A549 (cell line): ENCODE data around the gene AHI1. TPM values are rescaled to one million over a fixed set of nuclear protein-coding genes. Genes with fewer than 3 reads are reported as not detected.

ENCODE experiments used
- ATAC-seq, 2 experiments: fragments of 200-7000 bp in 1 of 2; fragments of >200 bp in 1 of 2; cut with Nextera tagmentation in 1 of 2; cut with Tn5 transposase in 1 of 2; 3 replicates each; pipeline versions ENCODE4 v1.8.0 to v1.9.1; 2018 to 2020; ENCODE audit warnings: mild to moderate bottlenecking in 1 of 2, moderate library complexity in 1 of 2
- CTCF ChIA-PET: fragments of 300-600 bp; sonication (Branson Sonifier 250); formaldehyde crosslinking; extraction: SDS; loops from one replicate; lab custom pipeline; 2021; ENCODE audit warnings: antibody characterized with exemption, inconsistent platforms; lab: Yijun Ruan, JAX
- POLR2A ChIA-PET: fragments of 350-600 bp; formaldehyde crosslinking; extraction: SDS; loops from one replicate; lab custom pipeline; 2021; ENCODE audit warnings: antibody characterized with exemption, inconsistent platforms; lab: Yijun Ruan, JAX
- DNase-seq, 2 experiments: peaks; one replicate each; pipeline versions ENCODE4 v3.0.0 to v3.0.0-alpha.2; 2011 to 2016; ENCODE audit warnings: low read depth in 1 of 2, low spot score in 1 of 2
- FAIRE-seq: peaks from 2 replicates; lab custom pipeline; 2011; peaks lifted over from hg19 to GRCh38; lab: Jason Lieb, UNC
- H3K27ac ChIP-seq, 2 experiments: fragments of >200 bp; sonication (Bioruptor Twin); formaldehyde crosslinking; 3 replicates each; pipeline ENCODE4 v1.5.1; 2016 to 2017
- H3K4me1 ChIP-seq: fragments of >200 bp; sonication (Bioruptor Twin); formaldehyde crosslinking; 3 replicates; pipeline ENCODE4 v1.6.1; 2016
- H3K4me2 ChIP-seq: fragments of >200 bp; sonication (Bioruptor Twin); formaldehyde crosslinking; 3 replicates; pipeline ENCODE4 v1.6.1; 2016
- H3K4me3 ChIP-seq: fragments of >200 bp; sonication (Bioruptor Twin); formaldehyde crosslinking; 3 replicates; pipeline ENCODE4 v1.5.1; 2016
- H3K9me3 ChIP-seq: fragments of >200 bp; sonication (Bioruptor Twin); formaldehyde crosslinking; 3 replicates; pipeline ENCODE4 v1.6.1; 2016
- ATOH8 ChIP-seq: fragments of 250-450 bp; sonication (Bioruptor Pico); IDR thresholded peaks from 2 replicates; pipeline ENCODE4 v1.5.0; 2020; ENCODE audit warnings: low read depth, mild to moderate bottlenecking, moderate library complexity
- BCL3 ChIP-seq: fragments of >200 bp; sonication (Bioruptor Twin); formaldehyde crosslinking; IDR thresholded peaks from 3 replicates; pipeline ENCODE4 v1.6.1; 2016
- CBX8 ChIP-seq: fragments of 200-600 bp; sonication (generic); IDR thresholded peaks from 2 replicates; pipeline ENCODE4 v1.6.1; 2016
- CEBPB ChIP-seq, 2 experiments: fragments of >200 bp in 1 of 2; sonication (Bioruptor Twin) in 1 of 2; formaldehyde crosslinking in 1 of 2; IDR thresholded peaks; 2 replicates each; pipeline ENCODE4 v1.6.1; 2012 to 2016
- CTCF ChIP-seq: fragments of >200 bp; sonication (Bioruptor Twin); formaldehyde crosslinking; IDR thresholded peaks from 3 replicates; pipeline ENCODE4 v1.5.1; 2016
- EHF ChIP-seq: fragments of 250-450 bp; sonication (Bioruptor Pico); IDR thresholded peaks from 2 replicates; pipeline ENCODE4 v1.5.0; 2020; ENCODE audit warnings: mild to moderate bottlenecking
- ELK1 ChIP-seq: fragments of 150-350 bp; IDR thresholded peaks from 2 replicates; pipeline ENCODE4 v1.6.1; 2014; ENCODE audit warnings: low read depth, mild to moderate bottlenecking, low read length
- ESRRA ChIP-seq: fragments of 150-350 bp; IDR thresholded peaks from 2 replicates; pipeline ENCODE4 v1.6.1; 2014; ENCODE audit warnings: mild to moderate bottlenecking, low read length, borderline replicate concordance
- FOSB ChIP-seq: fragments of 250-450 bp; sonication (Bioruptor Pico); IDR thresholded peaks from 2 replicates; pipeline ENCODE4 v1.5.0; 2020; ENCODE audit warnings: mild to moderate bottlenecking, moderate library complexity
- FOXS1 ChIP-seq: fragments of 250-450 bp; sonication (Bioruptor Pico); IDR thresholded peaks from 2 replicates; pipeline ENCODE4 v1.5.0; 2020; ENCODE audit warnings: mild to moderate bottlenecking, moderate library complexity
- GATA3 ChIP-seq: IDR thresholded peaks from 2 replicates; pipeline ENCODE4 v1.6.1; 2012; ENCODE audit warnings: borderline replicate concordance
- JUN ChIP-seq, 2 experiments: fragments of >200 bp; sonication (Bioruptor Twin); formaldehyde crosslinking; IDR thresholded peaks; 2 replicates in 1 of 2; 3 replicates in 1 of 2; pipeline ENCODE4 v1.6.1; 2016 to 2017
- KDM1A ChIP-seq: fragments of 200-600 bp; sonication (generic); IDR thresholded peaks from 2 replicates; pipeline ENCODE4 v1.6.1; 2016; ENCODE audit warnings: low read depth, mild to moderate bottlenecking
- MAFK ChIP-seq: fragments of 450-650 bp; IDR thresholded peaks from 2 replicates; pipeline ENCODE4 v1.6.1; 2014; ENCODE audit not compliant: partially characterized antibody
- MAX ChIP-seq: IDR thresholded peaks from 2 replicates; pipeline ENCODE4 v1.6.1; 2012
- MYC ChIP-seq: IDR thresholded peaks from 2 replicates; pipeline ENCODE4 v1.6.1; 2012; ENCODE audit warnings: mild to moderate bottlenecking, inconsistent platforms, low read length, improper control_type of control experiment, borderline replicate concordance
- NPAS2 ChIP-seq: fragments of 250-450 bp; sonication (Bioruptor Pico); IDR thresholded peaks from 2 replicates; pipeline ENCODE4 v1.8.0; 2022; ENCODE audit warnings: mild to moderate bottlenecking, moderate library complexity, borderline replicate concordance
- PBX3 ChIP-seq: IDR thresholded peaks from 2 replicates; pipeline ENCODE4 v1.6.1; 2012
- POLR2A ChIP-seq: IDR thresholded peaks from 2 replicates; pipeline ENCODE4 v1.6.1; 2012; ENCODE audit warnings: mild to moderate bottlenecking, low read length
- RARB ChIP-seq: fragments of 250-450 bp; sonication (Bioruptor Pico); IDR thresholded peaks from 2 replicates; pipeline ENCODE4 v1.8.0; 2021; ENCODE audit warnings: mild to moderate bottlenecking, moderate library complexity
- RNF2 ChIP-seq: fragments of 200-600 bp; sonication (generic); IDR thresholded peaks from 2 replicates; pipeline ENCODE4 v1.6.1; 2016; ENCODE audit warnings: low read depth, mild to moderate bottlenecking, antibody characterized with exemption, moderate library complexity, borderline replicate concordance
- SMC3 ChIP-seq: fragments of >200 bp; sonication (Bioruptor Twin); formaldehyde crosslinking; IDR thresholded peaks from 3 replicates; pipeline ENCODE4 v1.6.1; 2018; ENCODE audit warnings: inconsistent platforms
- TFCP2L1 ChIP-seq: fragments of 250-450 bp; sonication (Bioruptor Pico); IDR thresholded peaks from 2 replicates; pipeline ENCODE4 v1.5.0; 2021; ENCODE audit warnings: mild to moderate bottlenecking
- TP53 ChIP-seq: fragments of 250-450 bp; sonication (Bioruptor Pico); IDR thresholded peaks from 2 replicates; pipeline ENCODE4 v1.5.0; 2021; ENCODE audit warnings: mild to moderate bottlenecking, moderate library complexity
- ZSCAN20 ChIP-seq: fragments of 250-450 bp; sonication (Bioruptor Pico); IDR thresholded peaks from 2 replicates; pipeline ENCODE4 v1.8.0; 2022; ENCODE audit warnings: mild to moderate bottlenecking, moderate library complexity
- WGBS: methylation state at CpG from one replicate; pipeline ENCODE4 v1.1.6; 2017; ENCODE audit errors: missing lambda C conversion rate; 5-methylcytosine and 5-hydroxymethylcytosine counted together
- polyA plus RNA-seq, 4 experiments: library from polyadenylated mRNA; depleted of rRNA in 3 of 4; stranded (reverse); fragments of >200 nt; fragmentation: RNase III in 1 of 4; extraction: RNeasy Plus Mini Kit Qiagen cat#74134 plus additional on column Dnase treatment in 1 of 4; gene quantifications; 2 replicates in 3 of 4; 3 replicates in 1 of 4; pipeline ENCODE4 v1.2.3, GENCODE V29; 2011 to 2017

The AHI1 gene
- polyA plus RNA-seq, 2 of the 4 experiments (the other 2 are of a cell fraction), result 24.7 to 50.8 TPM

- Histone ChIP-seq H3K27ac (no peak overlapping the region), H3K4me1 (no peaks in the 10 kb centered on the region), H3K4me2 (no peak overlapping the region), H3K4me3 (no peak overlapping the region), H3K9me3 (no peaks in the 10 kb centered on the region)
- ChIA-PET CTCF (no interaction called here), POLR2A (no interaction called here)
- TF ChIP-seq MYC (no peak), BCL3 (no peak), CTCF (no peak), POLR2A (no peak), ELK1 (no peak), GATA3 (no peak), JUN (IDR thresholded peaks at IDR 0.05) (no peak), KDM1A (no peak), TFCP2L1 (CRISPR knock-in tag) (no peak), ATOH8 (CRISPR knock-in tag) (no peak), NPAS2 (no peak), TP53 (CRISPR knock-in tag) (no peak), ESRRA (no peak), FOXS1 (CRISPR knock-in tag) (no peak)
- WGBS, result 93% methylated on average over 1 of the region's 1 CpG
- FAIRE-seq (no peak), DNase-seq (no peak), ATAC-seq (no peak)
These were observed 95.2 kb downstream of the AHI1 start for GRCh38 chr6:135402311-135402710.

- TF ChIP-seq SMC3, result no peak
- no peak for TF ChIP-seq RARB (CRISPR knock-in tag)
- TF ChIP-seq ZSCAN20 (CRISPR knock-in tag), result no peak
- TF ChIP-seq MAFK, result no peak
- Histone ChIP-seq H3K27ac (no peak overlapping the region), H3K9me3 (no peaks in the 10 kb centered on the region), H3K4me2 (no peak overlapping the region), H3K4me3 (no peak overlapping the region), H3K4me1 (no peaks in the 10 kb centered on the region)
- 92% methylated on average over 5 of the region's 5 CpGs for WGBS
- FAIRE-seq (no peak), DNase-seq (no peak), ATAC-seq (no peak)
- POLR2A ChIA-PET, result interaction anchor here (0.6 to 1.2 kb wide), 2 partner anchors 85 to 892 kb away, joined by 3 read pairs; partner anchors contain the start of gene BCLAF1
- CTCF ChIA-PET, result no interaction called here
These were observed 100.2 kb downstream of the AHI1 start for GRCh38 chr6:135397172-135397952.

- ATAC-seq (no peak), DNase-seq (no peak)
- POLR2A ChIA-PET, result interaction anchor here (0.5 kb wide), 1 partner anchor 211 kb away, joined by 4 read pairs; no protein-coding TSS in a partner anchor
- Histone ChIP-seq H3K4me2 (no peak overlapping the region), H3K9me3 (no peaks in the 10 kb centered on the region)
- TF ChIP-seq RNF2 (no peak), MAX (no peak), CBX8 (no peak), CEBPB (IDR thresholded peaks at IDR 0.05) (no peak), EHF (CRISPR knock-in tag) (no peak), MAFK (no peak), FOSB (no peak), PBX3 (no peak), GATA3 (no peak), ELK1 (no peak)
- TF ChIP-seq, all 56 proteins: peak for 0
- CTCF ChIA-PET, result no interaction called here
- no peaks in the 10 kb centered on the region for H3K4me1 ChIP-seq
- no peak for FAIRE-seq
- no peak overlapping the region for H3K27ac ChIP-seq
- H3K4me3 ChIP-seq, result no peak overlapping the region
These were observed 102.4 kb downstream of the AHI1 start for GRCh38 chr6:135395136-135395535.
